OCI-LY3 (cell line): ENCODE measurements around the gene GON4L.

Experiments used
- CTCF ChIP-seq: fragments of 200-600, 300-600 bp; sonication (generic); IDR thresholded peaks from 2 replicates; pipeline ENCODE4 v1.5.1; 2014; ENCODE audit warnings: antibody characterized with exemption, low read length, low read depth
- EZH2phosphoT487 ChIP-seq: fragments of 200-600 bp; shearing (Covaris generic); IDR thresholded peaks from 2 replicates; pipeline ENCODE4 v1.6.1; 2018; ENCODE audit warnings: antibody characterized with exemption, mixed run types, low read depth

GRCh38 chr1:155703216-155703615 is 153.8 kb downstream of the GON4L start:
- TF ChIP-seq CTCF (no peak), EZH2phosphoT487 (no peak)
